ENCODE results near the gene NRG3.
"Not testable (repeated sequence)": the region's sequence is repeated elsewhere in the genome, so short reads cannot be mapped to it uniquely, and the experiment has no call there.

Gene NRG3

DNA sequence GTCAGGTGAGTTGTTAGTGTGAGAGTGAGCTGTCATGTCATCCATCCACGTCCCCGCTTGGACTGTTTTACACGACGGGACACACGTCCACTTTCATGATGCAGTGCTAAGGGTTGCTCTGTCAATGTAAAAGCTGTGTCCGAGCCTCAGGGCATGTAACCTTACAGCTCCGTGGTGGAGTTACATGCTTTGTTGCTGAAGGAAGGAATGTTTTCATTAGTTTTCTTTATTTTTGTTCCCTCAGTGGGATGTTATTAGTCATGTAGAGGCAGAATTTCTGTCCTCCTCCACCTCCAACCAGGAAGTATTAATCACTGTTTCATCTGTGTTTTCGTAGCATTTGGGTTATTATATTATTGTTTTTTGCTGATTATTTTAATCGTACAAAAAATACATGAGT is 88.6 kb downstream of the NRG3 start:
- DNase-seq: no peak

DNA sequence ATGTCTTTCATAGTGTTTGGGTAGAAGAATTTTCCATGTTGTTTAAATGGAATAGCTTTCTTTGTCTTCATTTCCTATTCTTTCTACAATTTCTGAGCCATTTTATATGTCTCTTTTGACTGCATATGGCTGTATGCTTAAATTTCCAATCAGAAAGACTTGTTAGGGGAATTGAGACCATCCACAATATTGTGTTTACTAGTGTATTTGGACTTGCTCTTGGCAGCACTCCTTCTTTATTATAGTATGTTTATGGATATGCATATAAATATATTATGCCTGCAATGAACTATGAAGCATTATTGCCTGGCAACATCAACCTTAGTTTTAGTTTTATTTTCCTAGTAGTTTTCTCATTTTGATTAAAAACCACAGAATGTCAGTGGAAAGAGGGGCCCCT is 92.7 kb downstream of the NRG3 start:
- no peak for DNase-seq

DNA sequence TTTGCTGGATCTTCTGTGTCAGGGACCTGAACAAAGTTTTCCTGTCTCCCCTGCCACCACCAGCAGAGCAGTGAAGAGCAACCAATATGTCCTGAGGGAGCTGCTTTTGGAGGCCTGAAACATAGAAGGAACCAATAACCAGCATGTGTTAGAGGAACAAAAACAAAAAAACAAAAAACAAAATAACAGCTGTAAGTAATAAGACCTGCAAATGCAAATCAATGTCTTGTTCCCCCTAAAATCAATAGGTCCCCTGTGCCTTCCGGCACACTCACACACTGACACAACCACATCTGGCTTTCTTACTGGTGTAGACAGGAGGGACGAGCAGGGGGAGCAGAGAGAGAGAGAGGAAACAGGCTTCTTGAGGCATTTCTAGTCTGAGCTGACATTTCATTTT is 94.1 kb downstream of the NRG3 start:
- no peak for DNase-seq

DNA sequence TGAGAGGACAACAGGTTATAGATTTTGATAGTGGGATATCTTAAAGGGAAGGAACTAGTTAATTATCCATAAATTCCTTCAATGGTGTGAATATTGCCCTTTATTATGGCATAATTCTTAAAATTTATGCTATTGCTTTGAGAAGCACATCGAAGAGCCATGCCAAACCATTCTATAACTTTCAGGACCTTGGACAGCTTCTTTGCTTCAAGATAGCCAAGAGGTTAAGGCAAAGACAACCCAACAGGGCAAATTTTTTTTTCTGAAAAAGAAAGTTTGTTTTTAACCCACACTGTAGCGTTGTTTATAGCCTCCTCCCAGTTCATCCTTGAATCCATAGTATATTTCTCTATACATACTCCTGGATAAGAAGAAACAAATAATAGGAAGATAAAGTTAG is 103.2 kb downstream of the NRG3 start:
- DNase-seq: no peak

DNA sequence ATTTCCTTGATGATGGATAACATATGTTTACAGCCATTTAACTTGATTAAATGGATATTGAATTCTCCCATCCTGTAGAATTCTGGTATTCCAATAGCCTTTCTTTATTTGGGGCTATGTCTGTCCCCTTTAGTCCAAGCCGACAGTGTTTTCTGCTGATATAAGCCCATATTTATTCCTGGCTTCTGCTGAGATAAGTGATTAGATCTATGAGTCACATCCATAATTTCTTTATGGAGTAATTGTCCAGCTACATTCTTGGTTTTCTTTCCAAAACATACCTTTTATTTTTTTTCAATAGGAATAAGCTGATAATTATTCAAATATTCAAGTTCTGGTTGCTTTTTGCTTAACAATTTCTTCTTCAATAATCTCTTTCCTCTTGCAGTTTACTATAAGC is 106.7 kb downstream of the NRG3 start:
- no peak for DNase-seq

DNA sequence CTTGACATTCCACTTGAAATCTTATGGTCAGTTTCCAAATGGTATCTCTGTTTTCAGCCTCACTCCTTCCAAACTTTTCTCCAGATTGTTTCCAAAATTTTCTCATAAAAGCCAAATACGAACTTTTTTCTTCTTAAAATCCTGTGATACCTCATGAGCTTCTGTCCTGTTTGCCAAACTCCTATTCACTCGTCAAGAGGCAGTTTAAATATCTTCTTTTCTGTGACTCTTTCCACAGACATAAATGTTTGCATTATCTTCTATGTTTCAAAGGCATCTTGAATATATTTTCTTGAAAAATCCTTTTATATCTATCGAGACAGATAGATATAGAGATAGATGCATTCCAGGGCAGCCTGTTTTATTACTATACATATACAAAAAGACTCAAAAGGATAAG is 109.4 kb downstream of the NRG3 start:
- DNase-seq: no peak

DNA sequence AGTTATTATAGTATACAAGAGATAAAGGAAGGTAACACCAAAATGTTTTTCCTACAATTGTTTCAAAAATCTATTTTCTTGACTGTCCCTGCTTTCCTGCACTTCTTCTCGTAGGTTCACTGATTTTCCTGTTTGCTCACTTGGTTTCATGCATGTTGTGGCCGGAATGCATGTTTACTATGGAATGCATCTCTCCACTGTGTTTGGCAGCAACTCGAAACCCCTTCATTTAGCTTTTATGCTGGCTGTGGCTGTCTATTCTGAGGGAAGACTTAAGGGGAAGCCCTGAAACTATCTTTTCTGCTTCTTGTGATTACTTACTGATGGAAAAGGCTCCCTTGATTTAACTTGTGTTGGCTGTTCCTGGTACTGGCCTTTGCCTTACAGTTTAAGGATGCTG is 120.3 kb downstream of the NRG3 start:
- no peak for DNase-seq

DNA sequence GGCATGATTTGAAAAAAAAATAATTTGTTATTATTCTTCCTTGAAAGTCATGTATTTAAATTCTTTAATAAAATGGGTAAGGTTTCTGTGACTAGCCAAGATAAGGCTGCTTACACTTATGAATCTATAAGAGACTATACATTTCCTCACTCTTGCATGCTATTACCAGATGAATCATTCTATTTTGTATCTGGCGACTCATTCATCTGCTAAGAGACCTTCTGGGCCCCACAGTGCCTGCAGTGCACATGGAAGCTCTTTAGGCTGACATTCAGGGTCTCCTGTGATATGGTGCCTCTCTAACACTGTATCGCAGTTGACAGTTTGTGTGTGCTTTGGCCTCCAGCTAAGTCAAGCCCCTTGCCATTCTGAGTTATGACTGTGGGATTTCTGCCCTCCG is 121.9 kb downstream of the NRG3 start:
- DNase-seq: no peak

DNA sequence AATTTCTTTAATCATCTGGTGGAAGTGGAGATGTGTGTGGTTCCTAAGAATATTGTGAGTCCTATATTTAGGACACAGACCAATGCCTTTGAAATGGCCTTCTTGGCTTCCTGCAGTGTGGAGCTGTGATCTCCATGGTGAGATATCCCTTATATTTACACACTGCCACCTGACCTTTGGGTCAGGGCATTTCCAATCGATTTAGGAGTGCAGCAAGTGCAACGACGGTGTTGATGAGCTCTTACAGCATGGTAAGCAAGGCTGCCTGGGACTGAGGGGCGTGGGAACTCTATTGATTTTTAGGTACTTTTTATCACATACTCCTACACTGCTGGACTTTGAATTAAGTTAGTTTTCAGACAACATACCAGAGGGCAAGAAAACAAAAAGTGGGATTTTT is 146.0 kb downstream of the NRG3 start:
- DNase-seq: no peak

DNA sequence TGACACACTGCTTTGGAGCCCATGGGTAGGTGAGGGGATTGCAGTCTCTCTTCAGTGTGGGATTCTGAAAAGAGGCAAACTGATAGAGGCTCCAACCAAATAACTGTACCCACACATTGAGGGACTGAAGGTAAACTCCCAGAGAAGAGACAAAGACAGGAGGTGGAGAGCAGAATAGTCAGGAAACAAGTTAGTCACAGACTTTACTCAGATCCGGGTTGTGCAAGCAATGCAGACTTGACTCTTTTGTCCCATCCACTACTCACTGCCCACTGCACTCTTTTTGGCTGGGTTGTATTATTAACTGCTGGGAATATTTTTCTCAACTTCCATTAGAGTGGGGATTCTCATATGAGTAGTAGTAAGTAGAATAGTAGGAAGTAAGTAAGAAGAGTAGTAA is 152.7 kb downstream of the NRG3 start:
- DNase-seq: no peak

DNA sequence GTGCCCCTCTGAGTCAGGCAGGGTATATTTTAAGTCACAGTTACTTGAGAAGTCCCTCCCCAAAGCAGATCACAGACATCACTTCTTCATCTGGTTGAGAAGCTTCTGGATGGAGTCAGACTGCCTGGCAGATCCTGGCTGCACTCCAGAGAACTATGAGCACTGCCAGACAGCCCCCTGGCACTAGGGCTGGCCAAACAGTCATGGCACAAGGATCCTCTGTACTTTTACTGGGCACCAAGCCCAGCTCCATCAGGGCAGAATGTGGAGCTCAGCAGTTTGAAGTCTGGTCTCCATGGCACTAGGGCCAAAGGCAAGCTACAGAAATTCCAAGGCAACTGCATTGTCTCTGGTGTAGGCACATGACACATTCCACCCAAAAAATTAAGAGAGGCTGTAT is 162.1 kb downstream of the NRG3 start:
- DNase-seq: no peak

DNA sequence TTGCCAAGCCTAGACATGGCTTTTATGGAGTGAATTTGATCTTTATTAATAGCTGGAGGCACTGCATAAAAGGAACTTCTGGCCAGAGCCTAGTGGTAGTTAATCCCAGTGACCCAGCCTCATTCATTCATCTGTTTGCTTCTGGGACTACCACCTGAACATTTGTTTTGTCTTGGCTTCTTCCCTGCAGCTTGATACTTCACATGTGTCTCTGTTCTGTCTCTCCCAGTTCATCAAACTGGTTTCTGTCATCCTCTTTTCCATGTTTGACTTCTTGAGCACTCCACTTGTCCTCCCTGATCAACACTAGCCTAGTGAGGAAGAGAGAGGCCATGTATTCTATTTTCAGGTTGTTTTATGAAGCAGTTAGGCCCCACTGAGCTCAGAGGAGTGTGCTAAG is 163.6 kb downstream of the NRG3 start:
- DNase-seq: no peak

DNA sequence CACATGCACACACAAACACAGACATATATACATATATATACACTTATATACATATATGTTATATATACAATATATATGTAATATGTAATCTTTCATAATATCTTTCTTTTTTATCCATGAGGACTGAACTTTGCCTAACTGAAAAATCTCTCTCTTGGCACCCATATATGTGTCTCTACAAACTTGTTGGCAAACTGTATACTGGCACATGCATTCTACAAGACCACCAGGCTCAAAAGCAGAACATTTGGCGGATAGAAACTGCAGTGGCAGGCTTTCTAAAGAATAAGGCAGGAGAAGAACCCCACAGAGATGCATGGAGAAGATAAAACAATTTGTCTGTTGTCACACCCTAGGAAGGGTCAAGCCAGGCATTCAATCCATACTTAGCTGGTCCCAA is 165.3 kb downstream of the NRG3 start:
- DNase-seq: no peak

DNA sequence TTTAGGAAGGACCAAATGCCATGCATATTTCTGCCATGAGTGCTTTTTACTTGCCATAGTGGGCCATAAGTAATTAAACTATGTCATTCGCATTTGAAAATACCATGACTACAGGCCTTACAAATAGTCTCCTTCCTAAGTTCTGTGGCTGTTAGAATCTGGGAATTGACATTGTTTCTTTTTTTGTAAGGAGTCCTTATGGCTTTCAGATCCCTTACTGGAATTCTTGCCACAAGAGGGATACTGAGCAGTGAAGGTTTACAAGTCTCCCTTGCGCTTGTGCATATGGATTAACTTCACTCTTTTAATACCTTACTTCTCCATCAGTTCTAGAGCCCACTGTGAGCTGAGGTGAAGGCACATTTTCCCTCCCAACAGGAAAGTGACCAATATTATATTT is 166.0 kb downstream of the NRG3 start:
- no peak for DNase-seq

DNA sequence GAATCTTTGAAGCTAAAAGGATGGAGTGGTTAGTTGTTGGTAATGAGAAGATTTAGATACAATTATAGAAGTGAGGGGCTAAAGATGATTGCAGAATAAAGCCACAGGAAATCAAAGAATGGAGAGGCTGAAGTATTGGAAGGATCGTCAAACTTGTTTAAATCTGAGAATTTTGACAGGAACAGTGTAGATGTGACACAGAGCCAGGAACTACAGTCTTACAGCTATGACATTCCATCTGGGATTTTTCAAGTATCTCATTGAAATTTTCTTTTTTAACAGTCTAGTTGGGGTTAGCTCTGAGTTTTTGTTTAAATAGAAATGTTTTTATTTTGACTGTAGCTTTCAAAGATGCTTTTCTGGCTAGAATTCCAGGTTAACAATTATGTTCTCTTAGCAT is 181.4 kb downstream of the NRG3 start:
- DNase-seq: no peak

DNA sequence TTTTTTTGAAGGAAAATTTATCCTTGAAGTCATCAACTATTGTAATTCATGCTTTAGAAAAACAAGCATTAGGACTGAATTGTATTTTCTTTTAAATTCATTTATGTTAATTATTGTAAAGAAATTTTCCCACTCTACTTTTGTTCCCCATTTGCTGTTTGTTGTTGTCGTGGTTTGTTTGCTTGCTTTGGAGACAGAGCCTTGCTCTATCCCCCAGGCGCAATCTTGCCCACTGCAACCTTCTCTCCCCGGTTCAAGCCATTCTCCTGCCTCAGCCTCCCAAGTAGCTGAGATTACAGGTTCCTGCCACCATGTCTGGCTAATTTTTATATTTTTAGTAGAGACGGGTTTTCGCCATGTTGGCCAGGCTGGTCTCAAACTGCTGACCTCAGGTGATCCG is 192.2 kb downstream of the NRG3 start:
- DNase-seq: not testable (repeated sequence)

DNA sequence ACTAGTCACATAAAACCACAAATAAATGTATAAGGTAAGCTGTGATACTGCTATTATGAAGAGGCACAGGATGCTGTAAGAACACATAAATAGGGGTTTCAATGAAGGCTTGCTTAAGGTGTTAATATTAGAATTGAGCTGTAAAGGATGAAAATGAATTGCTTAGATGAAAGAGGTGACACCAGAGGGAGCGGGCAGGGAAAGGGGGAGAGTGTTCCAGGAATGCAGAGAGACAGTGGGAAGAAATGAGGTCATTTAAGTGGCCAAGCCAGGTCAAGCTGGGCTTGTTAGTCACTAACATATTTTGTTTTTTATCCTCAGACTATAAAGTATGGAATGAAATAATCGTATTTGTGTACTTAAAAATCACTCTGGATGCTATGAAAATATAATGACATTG is 193.5 kb downstream of the NRG3 start:
- no peak for DNase-seq

DNA sequence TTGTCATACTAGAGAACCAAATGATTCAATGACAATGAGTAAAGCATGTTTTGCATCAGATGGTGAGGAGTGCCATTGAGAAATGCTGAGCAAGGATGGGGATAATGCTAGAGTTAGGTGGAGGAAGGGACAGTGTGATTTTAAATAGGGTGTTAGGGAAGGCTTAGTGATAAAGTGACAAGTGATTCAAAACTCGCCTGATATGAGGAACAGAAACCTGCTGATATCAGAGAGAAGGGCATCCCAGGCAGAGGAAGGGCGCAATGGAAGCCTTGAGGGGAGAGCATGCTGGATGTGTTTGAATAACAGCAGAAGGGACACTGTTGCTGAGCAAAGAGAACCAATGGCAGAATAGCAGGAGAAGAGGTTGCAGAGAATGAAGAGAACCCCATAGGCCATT is 196.2 kb downstream of the NRG3 start:
- DNase-seq: no peak

DNA sequence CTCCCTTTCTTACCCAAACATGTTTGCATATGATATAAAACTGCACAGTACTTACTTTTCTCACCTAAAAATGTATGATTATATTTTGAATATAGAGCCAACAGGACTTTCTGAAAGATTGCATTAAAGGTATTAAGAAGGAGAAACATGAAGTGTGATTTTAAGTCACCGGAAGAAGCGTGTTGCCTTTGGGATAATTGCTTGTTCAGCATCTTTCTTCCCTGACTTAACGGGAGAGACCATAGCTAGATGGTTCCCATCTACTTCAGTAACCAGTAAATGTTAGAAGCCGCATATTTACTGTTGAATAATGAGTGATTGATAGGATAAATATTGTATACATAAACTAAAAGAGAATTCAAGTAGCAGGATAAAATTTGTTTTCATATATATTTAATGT is 197.1 kb downstream of the NRG3 start:
- no peak for DNase-seq

DNA sequence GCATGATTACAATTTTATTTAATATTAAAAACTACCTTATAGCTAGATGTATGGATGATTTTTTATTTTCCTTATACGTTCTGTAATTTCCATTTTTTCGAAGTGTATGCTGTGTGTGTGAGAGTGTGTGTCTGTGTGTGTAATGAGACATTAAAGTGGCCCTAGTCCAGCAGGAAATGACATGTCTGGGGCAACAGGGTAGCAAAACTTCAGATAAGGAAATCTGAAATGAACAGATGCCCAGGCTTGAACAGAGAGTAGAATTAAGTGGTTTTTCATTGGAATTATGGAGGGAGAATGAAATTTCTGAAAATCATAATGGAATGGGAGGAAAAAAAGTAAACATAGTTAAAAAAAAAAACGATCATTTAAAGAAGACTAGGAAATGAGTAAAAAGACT is 200.6 kb downstream of the NRG3 start:
- no peak for DNase-seq

DNA sequence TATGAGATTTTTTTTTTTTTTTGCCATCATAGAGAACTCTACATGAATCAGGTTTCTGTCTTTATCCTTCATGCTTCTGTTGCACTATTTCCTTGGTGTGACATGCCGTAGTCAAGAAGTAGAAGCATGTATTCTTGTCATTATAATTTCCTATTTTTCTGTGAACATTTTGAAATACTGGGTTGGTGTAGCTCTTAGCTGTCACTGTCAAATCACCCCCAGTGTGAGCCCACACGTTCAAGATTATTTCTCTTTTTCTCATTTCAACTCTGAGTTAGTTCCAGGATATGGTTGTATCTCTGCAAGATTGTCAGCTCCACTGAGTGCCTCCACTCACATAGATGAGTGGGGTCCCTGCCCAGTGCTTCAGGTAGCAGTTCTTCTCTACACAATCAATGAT is 209.5 kb downstream of the NRG3 start:
- no peak for DNase-seq

DNA sequence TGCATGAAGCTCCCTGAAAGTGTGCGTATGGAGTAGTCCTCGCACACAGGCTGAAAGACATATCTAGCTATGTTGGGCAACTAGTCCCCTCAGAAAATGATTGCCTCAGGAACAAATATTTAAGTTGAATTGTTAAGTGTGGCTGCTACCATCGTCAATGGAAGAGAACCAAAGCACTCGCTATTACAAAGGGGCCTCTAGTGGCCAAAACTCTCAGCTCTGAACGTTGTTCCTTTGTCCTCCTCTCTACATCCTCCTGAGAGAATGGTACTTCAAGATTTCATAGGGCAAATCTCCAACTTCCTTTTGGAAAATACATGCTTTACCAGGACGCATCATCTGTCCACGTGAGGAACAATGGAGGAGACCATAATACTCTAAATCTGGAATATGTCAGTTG is 209.9 kb downstream of the NRG3 start:
- no peak for DNase-seq

DNA sequence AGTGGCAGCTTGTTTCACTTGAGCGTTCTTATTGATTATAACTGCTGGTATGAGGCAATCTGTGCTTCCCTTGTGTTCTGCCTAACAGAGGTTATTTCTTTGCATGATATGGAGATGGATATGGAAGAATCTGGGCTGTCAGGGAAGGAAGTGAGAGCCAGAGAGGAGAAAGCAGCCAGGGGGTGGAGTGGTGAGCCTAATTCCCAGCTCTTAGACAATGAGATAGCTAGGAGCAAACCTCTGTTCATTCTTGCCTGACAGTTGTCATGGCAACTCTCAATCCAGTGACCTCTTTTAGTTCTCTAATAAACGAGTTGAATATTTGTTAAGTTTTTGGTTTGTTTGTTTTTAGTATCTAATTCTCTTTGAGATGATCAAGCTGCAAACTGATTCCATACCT is 214.3 kb downstream of the NRG3 start:
- no peak for DNase-seq

DNA sequence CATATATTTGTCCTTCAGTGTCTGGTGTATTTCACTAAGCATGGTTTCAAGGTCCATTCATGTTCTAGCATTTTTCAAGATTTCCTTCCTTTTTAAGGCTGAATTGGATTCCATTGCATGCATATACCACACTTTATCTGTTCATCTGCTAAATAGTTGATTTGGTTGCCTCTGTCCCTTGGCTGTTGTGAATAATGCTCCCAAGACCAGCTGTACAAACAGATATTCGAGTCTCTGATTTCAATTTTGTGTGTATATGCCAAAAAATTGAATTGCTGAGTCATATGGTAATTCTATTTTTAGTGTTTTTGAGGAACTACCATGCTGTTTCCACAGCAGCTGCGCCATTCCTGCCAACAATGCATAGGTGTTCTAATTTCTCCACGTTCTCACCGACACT is 216.4 kb downstream of the NRG3 start:
- no peak for DNase-seq

DNA sequence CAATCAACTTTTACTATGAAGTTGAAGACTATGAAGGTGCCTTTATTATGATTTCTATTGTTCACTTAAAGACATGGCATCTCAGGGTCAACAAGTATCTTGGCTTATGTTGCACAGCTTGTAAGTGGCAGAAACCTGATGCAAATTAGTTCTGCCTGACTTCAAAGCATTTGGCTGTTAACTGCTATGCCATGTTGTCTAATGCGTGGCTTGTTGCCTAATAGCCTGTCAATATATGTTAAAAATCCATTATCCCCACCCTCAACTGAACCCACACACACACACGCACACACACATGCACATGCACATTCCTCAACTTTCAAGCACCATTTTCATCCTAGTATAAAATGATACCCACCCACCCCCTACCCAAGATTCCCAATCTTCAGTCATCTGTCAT is 217.1 kb downstream of the NRG3 start:
- DNase-seq: no peak

DNA sequence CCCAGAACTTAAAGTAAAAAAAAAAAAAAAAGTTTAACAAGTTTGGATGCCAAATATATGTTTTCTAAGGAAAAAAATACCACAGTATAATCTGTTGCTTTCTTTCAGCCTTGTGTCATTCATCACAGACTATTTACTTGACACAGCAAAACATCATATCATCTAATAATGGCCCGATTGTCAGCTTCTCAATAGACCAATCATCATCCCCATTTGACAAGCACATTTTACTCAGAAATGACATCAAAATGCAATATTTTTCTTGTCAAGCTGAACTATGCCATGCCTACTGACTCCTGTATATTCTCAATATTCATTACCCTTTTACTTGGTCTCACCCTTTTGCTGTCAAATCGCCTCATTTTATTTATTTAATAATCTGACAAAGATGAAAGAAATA is 249.7 kb downstream of the NRG3 start:
- no peak for DNase-seq

DNA sequence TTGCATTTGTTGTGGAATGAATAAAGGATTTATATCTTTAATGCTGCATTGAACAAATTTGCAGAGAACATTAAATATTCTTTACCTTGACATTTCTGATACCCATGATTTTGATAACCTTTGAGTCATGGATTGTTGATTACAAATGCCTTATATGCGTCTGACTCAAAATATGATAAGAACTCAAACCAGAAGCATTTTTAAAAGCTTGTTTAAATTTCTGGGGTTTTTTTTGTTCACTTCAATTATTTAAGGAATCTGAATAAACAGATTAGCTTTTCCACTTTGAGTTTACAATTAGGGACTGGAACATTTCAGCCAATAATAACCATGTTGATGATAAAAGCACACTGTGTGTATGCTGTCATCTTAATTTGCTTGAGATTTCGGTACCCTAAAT is 253.5 kb downstream of the NRG3 start:
- DNase-seq: no peak

All from stimulated activated CD4-positive, alpha-beta T cell treated with anti-CD3 and anti-CD28 coated beads, Interleukin-12 subunit alpha, Interleukin-12 subunit beta, amount 100 ng/mL, for 4 hours (primary cell).